ENCODE results near the gene IFNA1. TPM values are rescaled to one million over a fixed set of nuclear protein-coding genes. Genes with fewer than 3 reads are reported as not detected.

Gene IFNA1
- total RNA-seq, 1 donor from 2014 or later = not detected

- Histone ChIP-seq H3K36me3 (no peaks in the 10 kb centered on the region), H3K27ac (no peak overlapping the region), H3K4me1 (no peaks in the 10 kb centered on the region), H3K27me3 (no peaks in the 10 kb centered on the region), H3K4me3 (no peak overlapping the region), H3K9me3 (peaks cover 0 to 5% of the 10 kb centered on the region in 2 donors)
- no peak for DNase-seq (ENCODE audit: low spot score in 2 of 2)
- peak in 2 of 3 experiments; percentile 26 to 48 for TF ChIP-seq CTCF (IDR thresholded peaks at IDR 0.05)
- intact Hi-C loops (cut with DNase I) = no loop called here
Measured at GRCh38 chr9:21465859-21466518, 25.8 kb downstream of the IFNA1 start.

GRCh38 chr9:21470126-21470525 lies 29.9 kb downstream of the IFNA1 start:
- no peak for DNase-seq (ENCODE audit: low spot score in 2 of 2)
- H3K36me3 ChIP-seq = no peaks in the 10 kb centered on the region
- intact Hi-C loops (cut with DNase I) = no loop called here

GRCh38 chr9:21473236-21473635 lies 33.0 kb downstream of the IFNA1 start:
- Histone ChIP-seq H3K27ac (no peak overlapping the region), H3K4me1 (no peaks in the 10 kb centered on the region), H3K27me3 (no peaks in the 10 kb centered on the region), H3K9me3 (no peaks in the 10 kb centered on the region), H3K36me3 (no peaks in the 10 kb centered on the region), H3K4me3 (no peak overlapping the region)
- intact Hi-C loops (cut with DNase I) = no loop called here
- no peak for DNase-seq (ENCODE audit: low spot score in 2 of 2)
- TF ChIP-seq CTCF (IDR thresholded peaks at IDR 0.05) = no peak

More at GRCh38 chr9:21470126-21470525, 29.9 kb downstream of the IFNA1 start:
- no peak overlapping the region for H3K4me3 ChIP-seq
- H3K4me1 ChIP-seq = no peaks in the 10 kb centered on the region
- no peaks in the 10 kb centered on the region for H3K9me3 ChIP-seq
- no peak overlapping the region for H3K27ac ChIP-seq
- TF ChIP-seq CTCF (IDR thresholded peaks at IDR 0.05) = no peak
- no peaks in the 10 kb centered on the region for H3K27me3 ChIP-seq

- no peak for TF ChIP-seq CTCF (IDR thresholded peaks at IDR 0.05)
- Histone ChIP-seq H3K4me3 (no peak overlapping the region), H3K27me3 (no peaks in the 10 kb centered on the region), H3K9me3 (no peaks in the 10 kb centered on the region), H3K4me1 (no peaks in the 10 kb centered on the region), H3K27ac (no peak overlapping the region), H3K36me3 (no peaks in the 10 kb centered on the region)
- intact Hi-C loops (cut with DNase I) = no loop called here
- no peak for DNase-seq (ENCODE audit: low spot score in 2 of 2)
Measured at GRCh38 chr9:21477466-21477865, 37.2 kb downstream of the IFNA1 start.

GRCh38 chr9:21479152-21479702 lies 39.0 kb downstream of the IFNA1 start:
- no peaks in the 10 kb centered on the region for H3K4me1 ChIP-seq
- no peaks in the 10 kb centered on the region for H3K27me3 ChIP-seq
- no peak overlapping the region for H3K27ac ChIP-seq
- no peak for TF ChIP-seq CTCF (IDR thresholded peaks at IDR 0.05)
- H3K36me3 ChIP-seq = no peaks in the 10 kb centered on the region
- intact Hi-C loops (cut with DNase I) = no loop called here
- no peaks in the 10 kb centered on the region for H3K9me3 ChIP-seq
- H3K4me3 ChIP-seq = no peak overlapping the region
- no peak for DNase-seq (ENCODE audit: low spot score in 2 of 2)

Measured in ascending aorta (tissue), 2 donors.